A549 (cell line): ENCODE results near the gene POLK. TPM values are rescaled to one million over a fixed set of nuclear protein-coding genes. Genes with fewer than 3 reads are reported as not detected.

Source experiments
- ATAC-seq, 2 experiments: fragments of 200-7000 bp in 1 of 2; fragments of >200 bp in 1 of 2; cut with Nextera tagmentation in 1 of 2; cut with Tn5 transposase in 1 of 2; 3 replicates each; pipeline versions ENCODE4 v1.8.0 to v1.9.1; 2018 to 2020; ENCODE audit warnings: mild to moderate bottlenecking in 1 of 2, moderate library complexity in 1 of 2
- CTCF ChIA-PET: fragments of 300-600 bp; sonication (Branson Sonifier 250); formaldehyde crosslinking; extraction: SDS; loops from one replicate; lab custom pipeline; 2021; ENCODE audit warnings: antibody characterized with exemption, inconsistent platforms; lab: Yijun Ruan, JAX
- POLR2A ChIA-PET: fragments of 350-600 bp; formaldehyde crosslinking; extraction: SDS; loops from one replicate; lab custom pipeline; 2021; ENCODE audit warnings: antibody characterized with exemption, inconsistent platforms; lab: Yijun Ruan, JAX
- DNase-seq, 2 experiments: peaks; one replicate each; pipeline versions ENCODE4 v3.0.0 to v3.0.0-alpha.2; 2011 to 2016; ENCODE audit warnings: low read depth in 1 of 2, low spot score in 1 of 2
- FAIRE-seq: peaks from 2 replicates; lab custom pipeline; 2011; peaks lifted over from hg19 to GRCh38; lab: Jason Lieb, UNC
- H3K27ac ChIP-seq, 2 experiments: fragments of >200 bp; sonication (Bioruptor Twin); formaldehyde crosslinking; 3 replicates each; pipeline ENCODE4 v1.5.1; 2016 to 2017
- H3K4me1 ChIP-seq: fragments of >200 bp; sonication (Bioruptor Twin); formaldehyde crosslinking; 3 replicates; pipeline ENCODE4 v1.6.1; 2016
- H3K4me2 ChIP-seq: fragments of >200 bp; sonication (Bioruptor Twin); formaldehyde crosslinking; 3 replicates; pipeline ENCODE4 v1.6.1; 2016
- H3K4me3 ChIP-seq: fragments of >200 bp; sonication (Bioruptor Twin); formaldehyde crosslinking; 3 replicates; pipeline ENCODE4 v1.5.1; 2016
- H3K9me3 ChIP-seq: fragments of >200 bp; sonication (Bioruptor Twin); formaldehyde crosslinking; 3 replicates; pipeline ENCODE4 v1.6.1; 2016
- CBX2 ChIP-seq: fragments of 200-600 bp; sonication (generic); IDR thresholded peaks from 2 replicates; pipeline ENCODE4 v1.6.1; 2016; ENCODE audit warnings: low read depth, mild to moderate bottlenecking, borderline replicate concordance
- CEBPB ChIP-seq, 2 experiments: fragments of >200 bp in 1 of 2; sonication (Bioruptor Twin) in 1 of 2; formaldehyde crosslinking in 1 of 2; IDR thresholded peaks; 2 replicates each; pipeline ENCODE4 v1.6.1; 2012 to 2016
- EHF ChIP-seq: fragments of 250-450 bp; sonication (Bioruptor Pico); IDR thresholded peaks from 2 replicates; pipeline ENCODE4 v1.5.0; 2020; ENCODE audit warnings: mild to moderate bottlenecking
- EP300 ChIP-seq, 2 experiments: fragments of >200 bp; sonication (Bioruptor Twin); formaldehyde crosslinking; IDR thresholded peaks; 2 replicates in 1 of 2; 3 replicates in 1 of 2; pipeline ENCODE4 v1.6.1; 2016 to 2017
- FOXS1 ChIP-seq: fragments of 250-450 bp; sonication (Bioruptor Pico); IDR thresholded peaks from 2 replicates; pipeline ENCODE4 v1.5.0; 2020; ENCODE audit warnings: mild to moderate bottlenecking, moderate library complexity
- HEYL ChIP-seq: fragments of 250-450 bp; sonication (Bioruptor Pico); IDR thresholded peaks from 2 replicates; pipeline ENCODE4 v1.8.0; 2021; ENCODE audit warnings: mild to moderate bottlenecking, moderate library complexity
- HOXA7 ChIP-seq: fragments of 250-450 bp; sonication (Bioruptor Pico); IDR thresholded peaks from 2 replicates; pipeline ENCODE4 v1.5.0; 2020; ENCODE audit warnings: mild to moderate bottlenecking, moderate library complexity
- HOXB5 ChIP-seq: fragments of 250-450 bp; sonication (Bioruptor Pico); IDR thresholded peaks from 2 replicates; pipeline ENCODE4 v1.5.0; 2020; ENCODE audit warnings: mild to moderate bottlenecking, moderate library complexity
- JUN ChIP-seq, 2 experiments: fragments of >200 bp; sonication (Bioruptor Twin); formaldehyde crosslinking; IDR thresholded peaks; 2 replicates in 1 of 2; 3 replicates in 1 of 2; pipeline ENCODE4 v1.6.1; 2016 to 2017
- KDM5A ChIP-seq: fragments of 200-600 bp; sonication (generic); IDR thresholded peaks from 2 replicates; pipeline ENCODE4 v1.6.1; 2016; ENCODE audit warnings: antibody characterized with exemption, mild to moderate bottlenecking
- MAZ ChIP-seq: fragments of 150-350 bp; IDR thresholded peaks from 2 replicates; pipeline ENCODE4 v1.6.1; 2014; ENCODE audit warnings: antibody characterized with exemption, low read depth, low read length, borderline replicate concordance
- PHF8 ChIP-seq: fragments of 200-600 bp; sonication (generic); IDR thresholded peaks from 2 replicates; pipeline ENCODE4 v1.6.1; 2016; ENCODE audit warnings: low read depth, mild to moderate bottlenecking, antibody characterized with exemption, moderate library complexity, borderline replicate concordance
- RAD21 ChIP-seq, 2 experiments: fragments of >200 bp in 1 of 2; sonication (Bioruptor Twin) in 1 of 2; formaldehyde crosslinking in 1 of 2; IDR thresholded peaks in 1 of 2; conservative IDR thresholded peaks in 1 of 2; 2 replicates in 1 of 2; 3 replicates in 1 of 2; pipeline ENCODE4 v1.6.1; 2012 to 2018; ENCODE audit warnings: inconsistent platforms in 1 of 2
- RCOR1 ChIP-seq: fragments of 150-350 bp; IDR thresholded peaks from 2 replicates; pipeline ENCODE4 v1.6.1; 2014; ENCODE audit warnings: antibody characterized with exemption, low read length, low read depth
- RNF2 ChIP-seq: fragments of 200-600 bp; sonication (generic); IDR thresholded peaks from 2 replicates; pipeline ENCODE4 v1.6.1; 2016; ENCODE audit warnings: low read depth, mild to moderate bottlenecking, antibody characterized with exemption, moderate library complexity, borderline replicate concordance
- SMC3 ChIP-seq: fragments of >200 bp; sonication (Bioruptor Twin); formaldehyde crosslinking; IDR thresholded peaks from 3 replicates; pipeline ENCODE4 v1.6.1; 2018; ENCODE audit warnings: inconsistent platforms
- ZNF302 ChIP-seq: fragments of 250-450 bp; sonication (Bioruptor Pico); IDR thresholded peaks from 2 replicates; pipeline ENCODE4 v1.9.0; 2021; ENCODE audit warnings: inconsistent platforms, mild to moderate bottlenecking, moderate library complexity
- WGBS: methylation state at CpG from one replicate; pipeline ENCODE4 v1.1.6; 2017; ENCODE audit errors: missing lambda C conversion rate; 5-methylcytosine and 5-hydroxymethylcytosine counted together
- polyA plus RNA-seq, 4 experiments: library from polyadenylated mRNA; depleted of rRNA in 3 of 4; stranded (reverse); fragments of >200 nt; fragmentation: RNase III in 1 of 4; extraction: RNeasy Plus Mini Kit Qiagen cat#74134 plus additional on column Dnase treatment in 1 of 4; gene quantifications; 2 replicates in 3 of 4; 3 replicates in 1 of 4; pipeline ENCODE4 v1.2.3, GENCODE V29; 2011 to 2017
- TF ChIP-seq, protein P1 (sequence below): fragments of >200 bp; sonication (Bioruptor Twin); formaldehyde crosslinking; IDR thresholded peaks from 3 replicates; pipeline ENCODE4 v1.5.1; 2016
- TF ChIP-seq, protein P2 (sequence below): fragments of 250-450 bp; sonication (Bioruptor Pico); IDR thresholded peaks from 2 replicates; pipeline ENCODE4 v1.5.0; 2020; ENCODE audit warnings: low read depth, mild to moderate bottlenecking, moderate library complexity

The POLK gene
- polyA plus RNA-seq, 2 of the 4 experiments (the other 2 are of a cell fraction) = 10.9 to 39.8 TPM

DNA sequence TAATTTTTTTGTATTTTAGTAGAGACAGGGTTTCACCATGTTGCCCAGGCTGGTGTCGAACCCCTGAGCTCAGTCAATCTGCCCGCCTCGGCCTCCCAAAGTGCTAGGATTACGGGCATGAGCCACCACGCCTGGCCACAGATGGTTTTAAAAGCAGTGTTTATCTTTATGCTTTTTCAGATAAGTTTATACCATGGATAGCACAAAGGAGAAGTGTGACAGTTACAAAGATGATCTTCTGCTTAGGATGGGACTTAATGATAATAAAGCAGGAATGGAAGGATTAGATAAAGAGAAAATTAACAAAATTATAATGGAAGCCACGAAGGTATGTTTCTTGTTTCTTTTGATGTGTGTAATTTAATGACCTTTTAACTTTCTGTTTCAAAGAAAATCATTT lies 35.1 kb downstream of the POLK start:
- Histone ChIP-seq H3K9me3 (no peaks in the 10 kb centered on the region), H3K4me2 (no peak overlapping the region), H3K4me1 (no peaks in the 10 kb centered on the region), H3K4me3 (no peak overlapping the region), H3K27ac (no peak overlapping the region)
- WGBS = 91% methylated on average over 6 of the region's 6 CpGs
- ChIA-PET POLR2A (no interaction called here), CTCF (interaction anchor here (1.2 kb wide), 1 partner anchor 13 kb away, joined by 4 read pairs; no protein-coding TSS in a partner anchor)
- DNase-seq (no peak), ATAC-seq (no peak), FAIRE-seq (no peak)
- TF ChIP-seq CBX2 (no peak), MAZ (no peak), HOXA7 (CRISPR knock-in tag) (no peak), CEBPB (IDR thresholded peaks at IDR 0.05) (no peak), RCOR1 (no peak), KDM5A (no peak), SMC3 (no peak), HOXB5 (CRISPR knock-in tag) (no peak), RAD21 (conservative IDR thresholded peaks at IDR 0.05 in 1 of 2, IDR thresholded peaks at IDR 0.05 in 1 of 2) (no peak)
- TF ChIP-seq, protein P1, sequence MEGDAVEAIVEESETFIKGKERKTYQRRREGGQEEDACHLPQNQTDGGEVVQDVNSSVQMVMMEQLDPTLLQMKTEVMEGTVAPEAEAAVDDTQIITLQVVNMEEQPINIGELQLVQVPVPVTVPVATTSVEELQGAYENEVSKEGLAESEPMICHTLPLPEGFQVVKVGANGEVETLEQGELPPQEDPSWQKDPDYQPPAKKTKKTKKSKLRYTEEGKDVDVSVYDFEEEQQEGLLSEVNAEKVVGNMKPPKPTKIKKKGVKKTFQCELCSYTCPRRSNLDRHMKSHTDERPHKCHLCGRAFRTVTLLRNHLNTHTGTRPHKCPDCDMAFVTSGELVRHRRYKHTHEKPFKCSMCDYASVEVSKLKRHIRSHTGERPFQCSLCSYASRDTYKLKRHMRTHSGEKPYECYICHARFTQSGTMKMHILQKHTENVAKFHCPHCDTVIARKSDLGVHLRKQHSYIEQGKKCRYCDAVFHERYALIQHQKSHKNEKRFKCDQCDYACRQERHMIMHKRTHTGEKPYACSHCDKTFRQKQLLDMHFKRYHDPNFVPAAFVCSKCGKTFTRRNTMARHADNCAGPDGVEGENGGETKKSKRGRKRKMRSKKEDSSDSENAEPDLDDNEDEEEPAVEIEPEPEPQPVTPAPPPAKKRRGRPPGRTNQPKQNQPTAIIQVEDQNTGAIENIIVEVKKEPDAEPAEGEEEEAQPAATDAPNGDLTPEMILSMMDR = no peak

DNA sequence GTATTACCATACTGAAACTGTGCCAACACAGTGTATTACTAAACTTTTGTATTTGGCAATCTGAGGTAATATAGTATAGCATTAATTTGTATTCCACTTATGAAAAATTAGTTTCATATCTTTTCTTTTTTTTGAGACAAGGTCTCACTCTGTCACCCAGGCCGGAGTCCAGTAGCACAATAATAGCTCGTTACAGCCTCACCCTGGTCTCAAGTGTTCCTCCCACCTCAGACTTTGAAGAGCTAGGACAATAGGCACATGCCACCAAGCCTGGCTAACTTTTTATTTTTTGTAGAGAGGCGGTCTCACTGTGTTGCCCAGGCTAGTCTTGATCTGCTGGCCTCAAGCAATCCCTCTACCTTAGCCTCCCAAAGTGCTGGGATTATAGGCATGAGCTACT lies 36.1 kb downstream of the POLK start:
- no peak for FAIRE-seq
- WGBS = 93% methylated on average over 3 of the region's 3 CpGs
- POLR2A ChIA-PET = no interaction called here

DNA sequence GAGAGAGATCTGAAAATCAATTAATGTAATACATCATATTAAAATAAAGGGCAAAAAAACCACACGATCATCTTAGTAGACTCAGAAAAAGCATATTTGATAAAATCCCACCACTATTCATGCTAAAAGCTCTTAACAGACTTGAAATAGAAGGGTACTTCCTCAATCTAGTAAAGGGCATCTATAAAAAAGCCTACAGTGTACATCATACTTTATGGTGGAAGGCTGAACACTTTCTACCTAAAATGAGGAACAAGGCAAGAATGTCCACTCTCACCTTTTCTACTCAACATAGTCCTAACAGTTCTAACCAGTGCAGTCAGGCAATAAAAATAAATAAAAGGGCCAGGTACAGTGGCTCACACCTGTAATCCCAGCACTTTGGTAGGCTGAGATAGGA lies 38.9 kb downstream of the POLK start:
- no peak for ATAC-seq
- TF ChIP-seq EP300 (IDR thresholded peaks at IDR 0.05) (no peak), KDM5A (no peak), HEYL (CRISPR knock-in tag) (no peak), FOXS1 (CRISPR knock-in tag) (no peak), MAZ (no peak), EHF (CRISPR knock-in tag) (no peak), ZNF302 (CRISPR knock-in tag) (no peak), HOXA7 (CRISPR knock-in tag) (no peak), JUN (IDR thresholded peaks at IDR 0.05) (no peak)
- TF ChIP-seq, protein P2, sequence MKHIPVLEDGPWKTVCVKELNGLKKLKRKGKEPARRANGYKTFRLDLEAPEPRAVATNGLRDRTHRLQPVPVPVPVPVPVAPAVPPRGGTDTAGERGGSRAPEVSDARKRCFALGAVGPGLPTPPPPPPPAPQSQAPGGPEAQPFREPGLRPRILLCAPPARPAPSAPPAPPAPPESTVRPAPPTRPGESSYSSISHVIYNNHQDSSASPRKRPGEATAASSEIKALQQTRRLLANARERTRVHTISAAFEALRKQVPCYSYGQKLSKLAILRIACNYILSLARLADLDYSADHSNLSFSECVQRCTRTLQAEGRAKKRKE (CRISPR knock-in tag) = no peak
- CTCF ChIA-PET = no interaction called here
- 95% methylated on average over 1 of the region's 1 CpG for WGBS
- Histone ChIP-seq H3K4me1 (no peaks in the 10 kb centered on the region), H3K27ac (no peak overlapping the region), H3K9me3 (no peaks in the 10 kb centered on the region), H3K4me3 (no peak overlapping the region), H3K4me2 (no peak overlapping the region)
- DNase-seq = no peak
- no peak for FAIRE-seq
- POLR2A ChIA-PET = no interaction called here

More for the DNA sequence above, 36.1 kb downstream of the POLK start:
- H3K9me3 ChIP-seq = no peaks in the 10 kb centered on the region
- no peaks in the 10 kb centered on the region for H3K4me1 ChIP-seq
- no peak overlapping the region for H3K27ac ChIP-seq
- no peak overlapping the region for H3K4me2 ChIP-seq
- DNase-seq (no peak), ATAC-seq (no peak)
- H3K4me3 ChIP-seq = no peak overlapping the region
- CTCF ChIA-PET = no interaction called here
- TF ChIP-seq RNF2 (no peak), JUN (IDR thresholded peaks at IDR 0.05) (no peak), SMC3 (no peak), PHF8 (no peak)
